Fibroblast of mammary gland (primary cell): Measurements from ENCODE around the gene SMIM3.
"Not testable (repeated sequence)": the region's sequence is repeated elsewhere in the genome, so short reads cannot be mapped to it uniquely, and the experiment has no call there.

Experiments
- DNase-seq: peaks from one replicate; pipeline ENCODE4 v3.0.0-alpha.2; 2010; ENCODE audit warnings: low read depth
- H3K4me3 ChIP-seq: 2 replicates; pipeline ENCODE4 v1.5.1; 2011; ENCODE audit warnings: low read depth, mild to moderate bottlenecking, low read length, moderate library complexity; ENCODE audit not compliant: control insufficient read depth
- CTCF ChIP-seq: conservative IDR thresholded peaks from 2 replicates; pipeline ENCODE4 v1.5.1; 2011; ENCODE audit warnings: low read depth, low read length, inconsistent platforms; ENCODE audit not compliant: control insufficient read depth, insufficient read depth

The SMIM3 gene

GRCh38 chr5:150785950-150786349 lies 7.4 kb downstream of the SMIM3 start:
- no peak for DNase-seq
- TF ChIP-seq CTCF: no peak
- no peak overlapping the region for H3K4me3 ChIP-seq

DNA sequence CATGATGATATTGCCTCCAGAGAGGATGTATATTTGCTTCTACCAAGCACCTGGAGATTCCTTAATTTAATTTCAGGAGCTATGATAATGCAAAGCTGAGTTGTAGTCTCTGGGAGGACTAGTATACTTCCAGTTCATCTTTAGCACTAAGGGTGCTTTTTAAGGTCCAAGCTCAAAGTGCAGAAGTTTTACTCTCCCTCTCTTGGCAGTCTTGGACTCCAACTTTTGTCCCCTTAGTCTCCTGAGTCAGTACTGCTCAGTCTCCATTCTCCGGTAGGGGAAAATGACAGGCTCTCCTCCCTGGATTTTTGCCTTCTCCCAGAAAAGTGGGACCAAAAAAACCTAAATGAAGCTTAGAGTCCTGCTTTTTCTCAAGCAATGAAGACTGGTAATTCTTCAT lies 8.3 kb downstream of the SMIM3 start:
- no peak overlapping the region for H3K4me3 ChIP-seq
- no peak for DNase-seq
- no peak for TF ChIP-seq CTCF

DNA sequence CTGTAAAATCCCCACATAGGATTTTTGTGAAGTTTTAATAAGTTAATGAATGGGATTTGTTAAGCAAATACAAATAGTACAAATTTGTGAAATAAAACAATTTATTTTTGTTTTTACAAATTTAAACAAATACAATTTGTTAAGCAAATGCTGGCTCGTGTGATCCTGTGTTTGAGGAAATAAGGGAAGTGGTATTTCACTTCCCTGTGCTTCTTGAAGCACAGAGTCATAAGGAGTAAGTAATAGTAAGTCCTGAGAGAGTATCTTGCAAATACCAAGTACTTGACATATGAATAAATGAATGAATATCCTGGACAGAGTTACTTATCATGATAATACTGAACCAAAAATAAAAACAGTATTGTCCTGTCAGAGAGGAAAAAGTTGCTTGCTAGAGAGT lies 9.1 kb downstream of the SMIM3 start:
- no peak for TF ChIP-seq CTCF
- DNase-seq: no peak
- H3K4me3 ChIP-seq: no peak overlapping the region

- DNase-seq: no peak
- H3K4me3 ChIP-seq: no peak overlapping the region
- no peak for TF ChIP-seq CTCF
Observed at GRCh38 chr5:150788977-150789376, 10.4 kb downstream of the SMIM3 start.

GRCh38 chr5:150789450-150789849 lies 10.9 kb downstream of the SMIM3 start:
- no peak for TF ChIP-seq CTCF
- DNase-seq: no peak
- H3K4me3 ChIP-seq: no peak overlapping the region

GRCh38 chr5:150789943-150790611 lies 11.5 kb downstream of the SMIM3 start:
- H3K4me3 ChIP-seq: peak overlapping the region; percentile 22
- no peak for TF ChIP-seq CTCF
- DNase-seq: peak; percentile 100

DNA sequence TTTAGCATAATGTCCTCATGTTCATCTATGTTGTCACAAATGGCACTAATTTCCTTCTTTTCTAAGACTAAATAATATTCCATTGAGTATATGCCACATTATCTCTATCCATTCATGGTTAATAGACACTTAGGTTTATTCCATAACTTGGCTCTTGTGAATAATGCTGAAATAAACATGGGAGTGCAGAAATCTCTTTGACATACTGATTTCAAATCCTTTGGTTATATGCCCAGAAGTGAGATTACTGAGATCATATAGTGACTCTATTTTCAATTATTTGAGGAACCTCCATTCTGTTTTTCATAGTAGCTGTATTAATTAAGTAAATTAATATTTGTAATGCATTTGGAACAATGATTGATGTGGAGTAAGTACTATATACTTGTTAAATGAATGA lies 13.0 kb downstream of the SMIM3 start:
- no peak overlapping the region for H3K4me3 ChIP-seq
- no peak for TF ChIP-seq CTCF
- DNase-seq: no peak

DNA sequence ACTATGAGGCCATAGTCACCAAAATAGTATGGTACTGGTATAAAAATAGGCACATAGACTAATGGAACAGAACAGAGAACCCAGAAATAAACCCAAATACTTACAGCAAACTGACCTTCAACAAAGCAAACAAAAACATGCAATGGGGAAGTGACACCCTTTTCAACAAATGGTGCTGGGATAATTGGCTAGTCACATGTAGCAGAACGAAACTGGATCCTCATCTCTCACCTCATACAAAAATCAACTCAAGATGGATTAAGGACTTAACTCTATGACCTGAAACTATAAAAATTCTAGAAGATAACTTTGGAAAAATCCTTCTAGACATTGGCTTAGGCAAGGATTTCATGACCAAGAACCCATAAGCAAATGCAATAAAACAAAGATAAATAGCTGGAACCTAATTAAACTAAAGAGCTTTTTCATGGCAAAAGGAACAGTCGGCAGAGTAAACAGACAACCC lies 14.9 kb downstream of the SMIM3 start:
- H3K4me3 ChIP-seq, DNase-seq: not testable (repeated sequence)
